Activated CD8-positive, alpha-beta memory T cell treated with anti-CD3 and anti-CD28 coated beads, Interleukin-2, amount 50 U/mL, for 24 hours (primary cell): ENCODE measurements around the gene L3MBTL1.

Experiments
- DNase-seq: peaks from one replicate; pipeline ENCODE4 v3.0.0-alpha.2; 2020; ENCODE audit errors: extremely low read depth

The L3MBTL1 gene

GRCh38 chr20:43535370-43536004 lies 28.0 kb downstream of the L3MBTL1 start:
- no peak for DNase-seq

GRCh38 chr20:43536041-43536816 lies 28.7 kb downstream of the L3MBTL1 start:
- DNase-seq: no peak

GRCh38 chr20:43536817-43537440 lies 29.4 kb downstream of the L3MBTL1 start:
- no peak for DNase-seq

DNA sequence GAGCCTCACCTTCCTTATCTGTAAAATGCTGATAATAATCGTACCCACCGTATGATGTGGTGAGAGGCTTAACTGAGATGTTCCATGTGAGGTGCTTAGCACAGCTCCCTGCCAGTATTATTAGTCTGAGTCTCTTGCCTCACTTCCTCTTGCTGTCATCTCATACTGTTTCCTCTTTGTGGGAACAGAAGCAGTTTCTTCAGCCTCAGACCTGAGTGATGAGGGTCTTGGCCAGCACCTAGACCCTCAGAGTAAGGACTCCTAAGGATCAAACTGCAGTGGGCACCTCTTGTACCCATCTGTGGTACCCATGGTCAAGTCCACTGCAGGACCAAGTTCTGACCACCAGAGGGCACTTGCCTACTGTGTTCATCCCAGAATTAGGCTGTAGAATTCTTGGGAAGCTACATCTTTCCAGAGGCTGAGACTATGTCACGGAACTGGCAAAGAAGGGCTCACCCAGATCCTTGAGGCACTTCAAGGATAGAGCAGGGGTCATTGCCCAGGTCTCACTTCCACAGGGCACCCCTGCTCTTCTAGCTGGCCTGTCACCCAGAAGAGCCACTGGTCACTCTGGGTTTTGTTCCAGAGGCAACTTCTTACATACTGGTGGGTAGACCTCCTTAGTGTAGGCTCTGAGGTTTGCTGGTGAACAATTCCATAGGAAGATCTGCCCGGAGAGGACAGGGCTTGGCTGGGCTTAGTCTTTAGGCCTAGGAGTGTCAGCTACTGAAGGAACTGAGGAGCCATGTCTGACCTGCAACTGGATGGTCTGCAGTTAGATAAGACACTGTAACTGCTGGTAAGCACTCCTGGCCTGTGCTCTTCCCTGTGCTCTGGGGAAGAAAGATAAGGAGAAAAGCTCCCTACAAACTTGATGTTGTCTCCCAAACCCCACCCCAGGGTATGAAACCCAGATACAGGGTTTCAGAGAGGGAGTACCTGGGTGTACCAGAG lies 30.7 kb downstream of the L3MBTL1 start:
- DNase-seq: peak; percentile 8

GRCh38 chr20:43538878-43539700 lies 31.6 kb downstream of the L3MBTL1 start:
- DNase-seq: no peak

GRCh38 chr20:43539975-43540672 lies 32.6 kb downstream of the L3MBTL1 start:
- DNase-seq: no peak

GRCh38 chr20:43540673-43541060 lies 33.2 kb downstream of the L3MBTL1 start:
- no peak for DNase-seq

GRCh38 chr20:43541214-43541613 lies 33.7 kb downstream of the L3MBTL1 start:
- DNase-seq: no peak

DNA sequence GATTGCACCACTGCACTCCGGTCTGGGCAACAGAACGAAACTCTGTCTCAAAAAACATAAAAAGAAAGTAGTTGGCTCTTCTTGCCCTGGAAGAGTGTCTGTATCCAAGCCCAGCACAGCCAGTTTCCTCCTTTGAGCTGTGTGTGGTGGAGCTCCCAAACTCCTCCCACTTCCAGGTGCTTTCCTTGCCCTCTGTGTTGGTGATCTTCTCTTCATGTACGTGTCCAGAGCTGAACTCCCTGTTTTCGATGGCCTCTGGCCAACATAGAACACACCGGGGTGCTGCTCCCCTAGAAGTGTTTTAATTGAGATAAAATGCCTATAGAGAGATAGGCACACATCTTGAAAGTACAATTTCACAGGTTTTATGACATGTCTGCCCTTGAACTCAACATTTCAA lies 34.7 kb downstream of the L3MBTL1 start:
- no peak for DNase-seq

- no peak for DNase-seq
Measured at GRCh38 chr20:43542674-43543073, 35.2 kb downstream of the L3MBTL1 start.

- DNase-seq: no peak
Measured at GRCh38 chr20:43543138-43543537, 35.6 kb downstream of the L3MBTL1 start.

DNA sequence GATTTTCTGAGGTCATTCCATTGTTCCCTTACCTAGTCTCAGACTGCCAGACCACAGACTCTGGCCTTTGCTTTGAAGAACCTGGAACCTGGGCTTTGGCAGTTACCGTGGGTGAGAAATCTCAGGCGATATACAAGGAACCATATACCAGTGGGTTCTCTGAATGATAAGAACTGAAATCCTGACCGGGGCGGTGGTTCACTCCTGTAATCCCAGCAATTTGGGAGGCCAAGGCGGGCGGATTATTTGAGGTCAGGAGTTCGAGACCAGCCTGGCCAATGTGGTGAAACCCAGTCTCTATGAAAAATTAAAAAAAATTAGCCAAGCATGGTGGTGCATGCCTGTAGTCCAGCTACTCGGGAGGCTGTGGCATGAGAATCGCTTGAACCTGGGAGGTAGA lies 37.0 kb downstream of the L3MBTL1 start:
- DNase-seq: no peak

GRCh38 chr20:43545837-43546578 lies 38.5 kb downstream of the L3MBTL1 start:
- DNase-seq: no peak

DNA sequence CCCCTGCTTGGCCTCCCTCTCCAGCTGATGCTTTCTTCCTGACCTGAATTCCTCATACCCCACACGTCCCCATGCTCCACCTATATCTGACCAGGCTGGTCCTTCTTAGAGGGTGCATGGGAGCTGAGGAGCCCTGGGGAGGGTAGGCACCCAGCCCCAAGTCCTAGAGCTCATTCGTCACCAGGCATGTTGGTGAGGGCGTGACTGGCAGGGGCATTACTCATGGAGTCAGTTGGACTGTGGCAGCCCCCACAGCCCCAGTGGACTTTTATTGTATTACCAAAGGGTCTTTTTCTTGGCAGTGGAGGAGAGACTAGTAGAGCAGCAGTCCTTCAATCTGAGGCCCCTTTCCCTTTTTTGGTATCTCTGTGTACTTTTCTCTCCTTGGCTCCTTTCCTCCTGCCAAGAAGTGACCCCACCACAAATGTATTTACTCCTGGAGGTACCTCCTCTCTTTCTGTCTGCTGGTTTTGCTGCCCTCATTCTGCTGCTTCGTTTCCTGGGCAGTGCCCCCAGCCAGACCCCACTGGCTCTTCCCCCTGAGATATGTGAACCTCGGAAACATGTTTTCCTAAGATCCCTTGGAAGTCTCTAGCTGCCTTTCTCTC lies 40.9 kb downstream of the L3MBTL1 start:
- no peak for DNase-seq

- no peak for DNase-seq
Measured at GRCh38 chr20:43549416-43550065, 42.0 kb downstream of the L3MBTL1 start.

GRCh38 chr20:43550456-43550855 lies 43.0 kb downstream of the L3MBTL1 start:
- DNase-seq: no peak

DNA sequence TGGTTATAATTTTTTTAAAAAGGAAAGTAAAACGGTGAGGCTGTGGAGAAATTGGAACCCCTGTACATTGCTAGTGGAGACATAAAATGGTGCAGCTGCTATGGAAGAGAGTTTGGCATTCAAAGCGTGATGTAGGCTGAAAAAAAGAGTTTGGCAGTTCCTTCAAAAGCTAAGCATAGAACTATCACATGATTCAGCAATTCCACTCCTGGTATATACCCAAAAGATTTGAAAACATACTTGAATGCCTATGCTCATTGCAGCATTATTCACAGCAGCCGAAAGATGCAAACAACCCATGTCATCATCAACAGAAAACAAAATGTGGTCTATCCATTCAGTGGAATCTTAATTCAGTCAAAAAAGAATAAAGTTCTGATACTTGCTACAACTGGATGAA lies 46.9 kb downstream of the L3MBTL1 start:
- DNase-seq: no peak

- DNase-seq: no peak
Measured at GRCh38 chr20:43558412-43559146, 51.1 kb downstream of the L3MBTL1 start, which contains the start of gene SGK2. TSS of gene SGK2 (plus strand) at chr20:43559027. CDS start at chr20:43566496, 7,469 bp downstream.
